HG03432 (cell line): ENCODE measurements around the gene FSTL3.

Experiments used
- ATAC-seq: cut with Tn5 transposase; IDR thresholded peaks from one replicate; pipeline ENCODE4 v1.9.1; 2021; ENCODE audit warnings: mild to moderate bottlenecking, moderate library complexity; ENCODE audit not compliant: unreplicated experiment

The FSTL3 gene

DNA sequence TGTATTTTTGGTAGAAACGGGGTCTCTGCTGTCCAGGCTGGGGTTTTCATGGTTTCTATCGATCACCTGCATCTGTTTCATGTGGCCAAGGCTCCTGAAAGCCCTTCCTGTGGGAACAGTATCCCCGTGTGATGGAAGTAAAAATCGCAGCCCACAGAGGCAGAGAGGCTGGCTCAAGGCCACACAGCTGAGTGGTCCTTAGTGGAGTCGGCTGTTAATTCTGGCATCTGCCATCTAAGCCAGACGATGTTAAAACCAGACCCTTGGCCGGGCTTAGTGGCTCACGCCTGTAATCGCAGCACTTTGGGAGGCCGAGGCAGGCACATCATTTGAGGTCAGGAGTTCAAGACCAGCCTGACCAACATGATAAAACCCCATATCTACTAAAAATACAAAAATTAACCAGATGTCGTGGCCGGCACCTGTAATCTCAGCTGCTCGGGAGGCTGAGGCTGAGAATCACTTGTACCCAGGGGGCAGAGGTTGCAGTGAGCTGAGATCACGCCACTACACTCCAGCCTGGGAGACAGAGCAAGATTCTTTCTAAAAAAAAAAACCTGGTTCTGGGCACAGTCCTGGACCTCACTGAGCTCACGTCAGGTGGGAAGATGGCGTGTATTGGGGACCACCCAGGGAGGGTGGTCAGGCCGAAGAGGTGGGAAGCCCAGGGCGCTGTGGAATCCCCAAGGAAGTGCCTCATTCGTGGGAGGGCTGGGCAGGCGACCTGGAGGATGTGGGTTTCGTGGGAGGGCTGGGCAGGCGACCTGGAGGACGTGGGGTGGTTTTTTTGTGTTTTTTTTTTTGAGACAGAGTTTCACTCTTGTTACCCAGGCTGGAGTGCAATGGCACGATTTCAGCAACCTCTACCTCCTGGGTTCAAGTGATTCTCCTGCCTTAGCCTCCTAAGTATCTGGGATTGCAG lies 56.2 kb downstream of the FSTL3 start:
- ATAC-seq = no peak
